ENCODE data around the gene COQ4. TPM values are rescaled to one million over a fixed set of nuclear protein-coding genes. Genes with fewer than 3 reads are reported as not detected.

COQ4 gene
- total RNA-seq, 8 experiments from 2014 or later = 37.8 to 66.5 (median 51.1) TPM

DNA sequence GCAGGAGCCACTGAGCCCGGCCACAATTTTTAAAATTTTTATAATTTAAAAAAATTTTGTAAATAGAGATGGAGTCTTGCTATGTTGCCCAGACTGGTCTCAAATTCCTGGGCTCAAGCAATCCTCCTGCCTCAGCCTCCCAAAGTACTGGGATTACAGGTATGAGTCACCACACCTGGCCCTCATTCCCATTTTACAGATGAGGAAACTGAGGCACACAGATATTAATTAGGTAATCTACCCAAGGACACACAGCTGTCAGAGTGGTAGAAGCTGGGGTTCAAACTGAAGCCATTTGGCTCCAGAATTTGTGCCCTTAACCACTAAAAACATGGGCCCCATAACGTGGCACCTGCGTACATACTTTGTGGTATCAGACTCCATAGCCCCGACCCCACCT lies 7.9 kb upstream of the COQ4 start:
- ATAC-seq (replicated peaks in 6 of 8) = no peak
- H3K27ac ChIP-seq = peak overlapping the region; percentile 61 to 76
- 78 to 100% (median 94%) methylated on average over 1 to 4 of the region's 4 CpGs; no CpG with 5 or more reads in 5 of the 10 experiments for WGBS, 10 experiments
- peaks cover 0 to 10% of the 10 kb centered on the region in 2 donors for H3K4me1 ChIP-seq (replicated peaks in 1 of 2)
- in situ Hi-C loops (cut with MboI; ENCODE audit: low pct_unique_long_range_greater_than_20kb in 2 of 9, low sequenced_read_pairs in 9 of 9, unreplicated experiment in 9 of 9) = no loop called here
- no peak overlapping the region for H3K4me3 ChIP-seq

GRCh38 chr9:128316421-128316820 lies 6.2 kb upstream of the COQ4 start:
- H3K4me3 ChIP-seq = no peak overlapping the region
- in situ Hi-C loops (cut with MboI; ENCODE audit: low pct_unique_long_range_greater_than_20kb in 2 of 9, low sequenced_read_pairs in 9 of 9, unreplicated experiment in 9 of 9) = no loop called here
- ATAC-seq (replicated peaks in 6 of 8) = peak in 1 of 8 experiments; percentile 31

GRCh38 chr9:128317629-128318028 lies 5.0 kb upstream of the COQ4 start:
- WGBS, 10 experiments = 100% methylated on average over 1 of the region's 2 CpGs; no CpG with 5 or more reads in 8 of the 10 experiments
- Histone ChIP-seq H3K27ac (no peak overlapping the region), H3K4me3 (no peak overlapping the region), H3K4me1 (replicated peaks in 1 of 2) (peaks cover 4 to 15% of the 10 kb centered on the region in 2 donors)
- ATAC-seq (replicated peaks in 6 of 8) = no peak
- in situ Hi-C loops (cut with MboI; ENCODE audit: low pct_unique_long_range_greater_than_20kb in 2 of 9, low sequenced_read_pairs in 9 of 9, unreplicated experiment in 9 of 9) = no loop called here

More at GRCh38 chr9:128316421-128316820, 6.2 kb upstream of the COQ4 start:
- H3K4me1 ChIP-seq (replicated peaks in 1 of 2) = peaks cover 1 to 13% of the 10 kb centered on the region in 2 donors
- WGBS, 10 experiments = 19 to 100% (median 100%) methylated on average over 1 to 3 of the region's 9 CpGs; no CpG with 5 or more reads in 7 of the 10 experiments
- no peak overlapping the region for H3K27ac ChIP-seq

- Histone ChIP-seq H3K4me1 (replicated peaks in 1 of 2) (peaks cover 9 to 10% of the 10 kb centered on the region in 2 donors), H3K27ac (peak overlapping the region in 1 of 2 donors; percentile 98), H3K4me3 (peak overlapping the region; percentile 48 to 88 (median 76))
- ATAC-seq (replicated peaks in 6 of 8) = no peak
- in situ Hi-C loops (cut with MboI; ENCODE audit: low pct_unique_long_range_greater_than_20kb in 2 of 9, low sequenced_read_pairs in 9 of 9, unreplicated experiment in 9 of 9) = no loop called here
- WGBS, 10 experiments = 40 to 89% (median 81%) methylated on average over 1 to 7 of the region's 7 CpGs; no CpG with 5 or more reads in 1 of the 10 experiments
Measured at GRCh38 chr9:128321343-128321742, 1.3 kb upstream of the COQ4 start.

GRCh38 chr9:128321879-128322403 lies 698 bp upstream of the COQ4 start:
- peak overlapping the region; percentile 48 to 88 (median 76) for H3K4me3 ChIP-seq
- peak overlapping the region; percentile 98 for H3K27ac ChIP-seq
- 0 to 6% (median 0%) methylated on average over 1 to 9 of the region's 21 CpGs for WGBS, 10 experiments
- H3K4me1 ChIP-seq (replicated peaks in 1 of 2) = peaks cover 9 to 10% of the 10 kb centered on the region in 2 donors
- ATAC-seq (replicated peaks in 6 of 8) = peak in 5 of 8 experiments; percentile 3 to 11 (median 8)
- in situ Hi-C loops (cut with MboI; ENCODE audit: low pct_unique_long_range_greater_than_20kb in 2 of 9, low sequenced_read_pairs in 9 of 9, unreplicated experiment in 9 of 9) = no loop called here

DNA sequence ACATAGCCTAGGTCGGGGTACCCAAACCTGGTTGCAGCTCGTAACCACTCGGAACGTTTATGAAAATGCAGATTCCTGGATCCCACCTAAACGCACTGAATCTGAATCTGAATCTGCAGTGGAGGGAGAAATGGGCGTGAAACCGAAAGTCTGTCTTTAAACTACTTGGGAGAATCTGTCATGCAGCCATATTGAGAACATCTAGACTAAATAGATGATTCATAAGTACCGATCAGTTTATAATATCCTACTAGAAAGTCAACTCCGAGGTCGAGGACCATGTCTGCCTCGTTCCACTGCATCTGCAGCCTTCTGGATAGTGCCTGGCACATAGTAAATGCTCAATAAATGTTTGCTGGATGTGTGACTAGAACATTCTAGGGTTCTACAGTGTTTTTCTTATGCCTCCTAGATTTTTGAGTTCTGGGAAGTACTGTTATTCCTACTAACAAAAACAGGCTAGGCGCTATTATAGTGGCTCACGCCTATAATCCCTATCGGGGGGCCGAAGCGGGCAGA lies 632 bp downstream of the COQ4 start:
- Histone ChIP-seq H3K4me3 (peak overlapping the region; percentile 48 to 88 (median 76)), H3K27ac (peak overlapping the region; percentile 98), H3K4me1 (replicated peaks in 1 of 2) (peaks cover 9 to 10% of the 10 kb centered on the region in 2 donors)
- in situ Hi-C loops (cut with MboI; ENCODE audit: low pct_unique_long_range_greater_than_20kb in 2 of 9, low sequenced_read_pairs in 9 of 9, unreplicated experiment in 9 of 9) = no loop called here
- peak in 2 of 8 experiments; percentile 15 to 19 for ATAC-seq (replicated peaks in 6 of 8)
- WGBS, 10 experiments = 0 to 89% (median 23%) methylated on average over 1 to 12 of the region's 16 CpGs; no CpG with 5 or more reads in 2 of the 10 experiments

GRCh38 chr9:128323791-128324190 lies 1.2 kb downstream of the COQ4 start:
- Histone ChIP-seq H3K4me1 (replicated peaks in 1 of 2) (peaks cover 9 to 10% of the 10 kb centered on the region in 2 donors), H3K27ac (peak overlapping the region in 1 of 2 donors; percentile 98), H3K4me3 (peak overlapping the region; percentile 48 to 88 (median 76))
- in situ Hi-C loops (cut with MboI; ENCODE audit: low pct_unique_long_range_greater_than_20kb in 2 of 9, low sequenced_read_pairs in 9 of 9, unreplicated experiment in 9 of 9) = no loop called here
- 60 to 100% (median 82%) methylated on average over 1 to 12 of the region's 12 CpGs; no CpG with 5 or more reads in 4 of the 10 experiments for WGBS, 10 experiments
- ATAC-seq (replicated peaks in 6 of 8) = no peak

GRCh38 chr9:128324401-128324800 lies 1.8 kb downstream of the COQ4 start:
- Histone ChIP-seq H3K4me1 (replicated peaks in 1 of 2) (peaks cover 9 to 10% of the 10 kb centered on the region in 2 donors), H3K27ac (no peak overlapping the region), H3K4me3 (no peak overlapping the region)
- no peak for ATAC-seq (replicated peaks in 6 of 8)
- in situ Hi-C loops (cut with MboI; ENCODE audit: low pct_unique_long_range_greater_than_20kb in 2 of 9, low sequenced_read_pairs in 9 of 9, unreplicated experiment in 9 of 9) = no loop called here
- WGBS, 10 experiments = 100% methylated on average over 1 of the region's 1 CpG; no CpG with 5 or more reads in 8 of the 10 experiments

GRCh38 chr9:128325629-128326028 lies 3.0 kb downstream of the COQ4 start:
- H3K4me1 ChIP-seq (replicated peaks in 1 of 2) = peaks cover 9 to 10% of the 10 kb centered on the region in 2 donors
- 76 to 100% (median 87%) methylated on average over 1 to 13 of the region's 13 CpGs; no CpG with 5 or more reads in 4 of the 10 experiments for WGBS, 10 experiments
- in situ Hi-C loops (cut with MboI; ENCODE audit: low pct_unique_long_range_greater_than_20kb in 2 of 9, low sequenced_read_pairs in 9 of 9, unreplicated experiment in 9 of 9) = no loop called here
- H3K27ac ChIP-seq = no peak overlapping the region
- H3K4me3 ChIP-seq = no peak overlapping the region
- ATAC-seq (replicated peaks in 6 of 8) = no peak

GRCh38 chr9:128333451-128333869 lies 10.8 kb downstream of the COQ4 start:
- H3K27ac ChIP-seq = no peak overlapping the region
- 40 to 100% (median 95%) methylated on average over 1 to 8 of the region's 11 CpGs; no CpG with 5 or more reads in 4 of the 10 experiments for WGBS, 10 experiments
- in situ Hi-C loops (cut with MboI; ENCODE audit: low pct_unique_long_range_greater_than_20kb in 2 of 9, low sequenced_read_pairs in 9 of 9, unreplicated experiment in 9 of 9) = no loop called here
- H3K4me1 ChIP-seq (replicated peaks in 1 of 2) = no peaks in the 10 kb centered on the region
- no peak overlapping the region for H3K4me3 ChIP-seq
- peak in 5 of 8 experiments; percentile 7 to 32 (median 29) for ATAC-seq (replicated peaks in 6 of 8)

GRCh38 chr9:128335161-128335560 lies 12.5 kb downstream of the COQ4 start:
- in situ Hi-C loops (cut with MboI; ENCODE audit: low pct_unique_long_range_greater_than_20kb in 2 of 9, low sequenced_read_pairs in 9 of 9, unreplicated experiment in 9 of 9) = no loop called here
- Histone ChIP-seq H3K27ac (no peak overlapping the region), H3K4me1 (replicated peaks in 1 of 2) (no peaks in the 10 kb centered on the region), H3K4me3 (no peak overlapping the region)
- 0 to 100% (median 88%) methylated on average over 1 of the region's 7 CpGs; no CpG with 5 or more reads in 3 of the 10 experiments for WGBS, 10 experiments
- ATAC-seq (replicated peaks in 6 of 8) = no peak

- ATAC-seq (replicated peaks in 6 of 8) = no peak
- H3K4me3 ChIP-seq = no peak overlapping the region
- no peaks in the 10 kb centered on the region for H3K4me1 ChIP-seq (replicated peaks in 1 of 2)
- no peak overlapping the region for H3K27ac ChIP-seq
- 95 to 100% methylated on average over 1 to 2 of the region's 2 CpGs; no CpG with 5 or more reads in 8 of the 10 experiments for WGBS, 10 experiments
- in situ Hi-C loops (cut with MboI; ENCODE audit: low pct_unique_long_range_greater_than_20kb in 2 of 9, low sequenced_read_pairs in 9 of 9, unreplicated experiment in 9 of 9) = no loop called here
Measured at GRCh38 chr9:128335914-128336313, 13.3 kb downstream of the COQ4 start.

- no peak for ATAC-seq (replicated peaks in 6 of 8)
- whole genome bisulfite sequencing, 10 experiments = 87 to 100% (median 94%) methylated on average over 2 to 4 of the region's 7 CpGs; no CpG with 5 or more reads in 4 of the 10 experiments
- H3K4me3 ChIP-seq = no peak overlapping the region
- no peak overlapping the region for H3K27ac ChIP-seq
- in situ Hi-C loops (cut with MboI; ENCODE audit: low pct_unique_long_range_greater_than_20kb in 2 of 9, low sequenced_read_pairs in 9 of 9, unreplicated experiment in 9 of 9) = no loop called here
- peaks cover 0 to 5% of the 10 kb centered on the region in 2 donors for H3K4me1 ChIP-seq (replicated peaks in 1 of 2)
Measured at GRCh38 chr9:128337936-128338335, 15.3 kb downstream of the COQ4 start.

Measured in motor neuron (in vitro differentiated cells).